B cell (primary cell): ENCODE measurements around the gene PES1. TPM values are rescaled to one million over a fixed set of nuclear protein-coding genes. Genes with fewer than 3 reads are reported as not detected.
A peak's percentile ranks its signal among the peaks of the same experiment; 100 is the strongest.

Source experiments
- ATAC-seq: fragments of 200-7000 bp; cut with Tn5 transposase; one replicate; pipeline ENCODE4 v1.10.0; 2021; ENCODE audit warnings: low read depth, mild to moderate bottlenecking, moderate number of reproducible peaks, moderate library complexity
- CTCF ChIA-PET: fragments of 350-600 bp; sonication (Branson Sonifier 250); formaldehyde crosslinking; loops from one replicate; lab custom pipeline; 2021; ENCODE audit warnings: antibody characterized with exemption, inconsistent platforms; lab: Charles Lee
- POLR2A ChIA-PET: fragments of 350-600 bp; sonication (Branson Sonifier 250); formaldehyde crosslinking; loops from one replicate; lab custom pipeline; 2021; ENCODE audit warnings: antibody characterized with exemption; lab: Charles Lee
- DNase-seq: peaks from one replicate; pipeline ENCODE4 v3.0.0; 2013
- H2AFZ ChIP-seq: 2 replicates; pipeline ENCODE4 v1.6.1; 2012; ENCODE audit warnings: mild to moderate bottlenecking, low read depth, low read length; ENCODE audit not compliant: insufficient read depth, poor library complexity, severe bottlenecking
- H3K27ac ChIP-seq, 2 donors: 1 replicate in 1 of 2; 2 replicates in 1 of 2; pipeline ENCODE4 v1.5.1; 2012 to 2013; ENCODE audit warnings: low read length in 2 of 2, mild to moderate bottlenecking in 2 of 2, moderate library complexity in 1 of 2
- H3K27me3 ChIP-seq, 4 experiments: fragments of 200-600 bp in 1 of 4; sonication (generic) in 1 of 4; replicated peaks in 1 of 4; 1 replicate in 2 of 4; 2 replicates in 2 of 4; pipeline versions ENCODE4 v1.6.1 to v1.7.0; 2013 to 2016; ENCODE audit warnings: low read length in 3 of 4, mild to moderate bottlenecking in 2 of 4, mixed read lengths in 1 of 4, moderate library complexity in 1 of 4; ENCODE audit not compliant: insufficient read depth in 4 of 4, control insufficient read depth in 3 of 4; ENCODE audit errors: control extremely low read depth in 1 of 4
- H3K36me3 ChIP-seq, 2 experiments: replicated peaks in 1 of 2; 1 replicate in 1 of 2; 2 replicates in 1 of 2; pipeline versions ENCODE4 v1.6.1 to v1.7.1; 2013; ENCODE audit warnings: low read length in 1 of 2; ENCODE audit not compliant: insufficient read depth in 2 of 2, control insufficient read depth in 1 of 2; ENCODE audit errors: control extremely low read depth in 1 of 2, extremely low read depth in 1 of 2
- H3K4me1 ChIP-seq, 2 donors: fragments of 200-600 bp in 1 of 2; sonication (generic) in 1 of 2; 1 replicate in 1 of 2; 2 replicates in 1 of 2; pipeline versions ENCODE4 v1.5.1 to v1.6.1; 2013 to 2017; ENCODE audit warnings: low read length in 2 of 2; ENCODE audit not compliant: control insufficient read depth in 2 of 2, insufficient read depth in 2 of 2
- H3K4me2 ChIP-seq: replicated peaks from 2 replicates; pipeline ENCODE3; 2012; ENCODE audit warnings: mild to moderate bottlenecking, low read depth, low read length; ENCODE audit not compliant: poor library complexity, severe bottlenecking
- H3K4me3 ChIP-seq, 5 experiments: fragments of 200-600 bp in 1 of 5; sonication (generic) in 1 of 5; 1 replicate in 3 of 5; 2 replicates in 2 of 5; pipeline versions ENCODE4 v1.5.1 to v1.7.0; 2011 to 2016; ENCODE audit warnings: low read length in 4 of 5, mild to moderate bottlenecking in 4 of 5, low read depth in 2 of 5, control low read depth in 1 of 5, moderate library complexity in 1 of 5; ENCODE audit not compliant: insufficient read depth in 1 of 5; ENCODE audit errors: control extremely low read depth in 1 of 5, extremely low read depth in 1 of 5
- H3K79me2 ChIP-seq: fragments of 200-600 bp; sonication (generic); one replicate; pipeline ENCODE4 v1.6.0; 2016; ENCODE audit warnings: low read length; ENCODE audit not compliant: control insufficient read depth, insufficient read depth
- H3K9ac ChIP-seq: fragments of 200-600 bp; sonication (generic); 2 replicates; pipeline ENCODE4 v1.6.1; 2017; ENCODE audit warnings: mild to moderate bottlenecking, low read length, moderate library complexity
- H3K9me3 ChIP-seq, 3 donors: one replicate each; pipeline versions ENCODE4 v1.6.1 to v1.7.1; 2013; ENCODE audit warnings: low read length in 2 of 3; ENCODE audit not compliant: control insufficient read depth in 2 of 3, insufficient read depth in 1 of 3; ENCODE audit errors: control extremely low read depth in 1 of 3
- H4K20me1 ChIP-seq: 2 replicates; pipeline ENCODE4 v1.6.0; 2012; ENCODE audit warnings: mild to moderate bottlenecking, low read length; ENCODE audit not compliant: insufficient read depth, control insufficient read depth, poor library complexity, severe bottlenecking
- H3K27ac Mint-ChIP-seq: one replicate; pipeline ENCODE4 v1.8.0; 2021; ENCODE audit warnings: mixed read lengths
- H3K27me3 Mint-ChIP-seq: one replicate; pipeline ENCODE4 v1.8.0; 2021; ENCODE audit warnings: mixed read lengths
- H3K4me1 Mint-ChIP-seq: one replicate; pipeline ENCODE4 v1.8.0; 2021; ENCODE audit warnings: mixed read lengths
- H3K4me3 Mint-ChIP-seq: one replicate; pipeline ENCODE4 v1.8.0; 2021; ENCODE audit warnings: mixed read lengths
- H3K9me3 Mint-ChIP-seq: one replicate; pipeline ENCODE4 v1.8.0; 2022; ENCODE audit warnings: mixed read lengths; ENCODE audit not compliant: insufficient read depth
- CTCF ChIP-seq: fragments of 200-600 bp; IDR thresholded peaks from one replicate; pipeline ENCODE4 v1.8.0; 2022; ENCODE audit warnings: antibody characterized with exemption, mild to moderate bottlenecking
- EZH2 ChIP-seq: IDR thresholded peaks from 2 replicates; pipeline ENCODE4 v1.6.1; 2012; ENCODE audit warnings: borderline replicate concordance, low read depth, mild to moderate bottlenecking, moderate library complexity, low read length; ENCODE audit not compliant: insufficient read depth, poor library complexity, severe bottlenecking
- WGBS: methylation state at CpG from one replicate; pipeline ENCODE4 v1.1.5; 2013; ENCODE audit warnings: missing lambda C conversion rate; ENCODE audit not compliant: insufficient coverage; 5-methylcytosine and 5-hydroxymethylcytosine counted together
- intact Hi-C: fragments of 100-400 bp; cut with micrococcal nuclease; formaldehyde crosslinking; loops from one replicate; pipeline ENCODE4 v1.10.0; 2022
- polyA plus RNA-seq: library from polyadenylated mRNA; depleted of rRNA; stranded (reverse); fragments of >200 nt; gene quantifications from 2 replicates; pipeline ENCODE4 v1.2.3, GENCODE V29; 2012
- total RNA-seq, 2 donors: library from RNA; stranded (reverse); fragments of 120-200 nt in 1 of 2; gene quantifications; 1 replicate in 1 of 2; 2 replicates in 1 of 2; pipeline versions ENCODE4 v1.2.3 to v1.2.4, GENCODE V29; 2013 to 2022

The PES1 gene
- total and polyA plus RNA-seq, 2 donors (not counting 1 experiment from before 2014, with no cell fraction given), result 38.1 to 75.2 TPM

- H2AFZ ChIP-seq, result peak within 1 kb of the TSS; percentile 85
- H3K27ac ChIP-seq, result no peak within 1 kb of the TSS
- H3K4me1 Mint-ChIP-seq, result peaks cover 29% of the 10 kb centered on the region
- ATAC-seq (peak; percentile 55), DNase-seq (peak; percentile 38)
- H3K4me3 ChIP-seq, result peak within 1 kb of the TSS; percentile 26 to 70 (median 59)
- WGBS, result 5% methylated on average over 16 of the region's 24 CpGs
- ChIA-PET CTCF (interaction anchor here (0.9 to 1.8 kb wide), 5 partner anchors 26 to 149 kb away, joined by 3 to 7 read pairs (median 3); no protein-coding TSS in a partner anchor), POLR2A (interaction anchor here (0.6 to 1.4 kb wide), 3 partner anchors 15 to 111 kb away, joined by 3 to 4 read pairs (median 3); partner anchors contain the start of genes PES1 and SLC35E4)
- no peaks in the 10 kb centered on the region for H3K27me3 ChIP-seq
- intact Hi-C loops, result loop anchor here (1.0 to 2.0 kb wide), 3 partner anchors 14 to 88 kb away; partner anchors contain the start of genes OSBP2 and SLC35E4
- H3K9me3 ChIP-seq, result no peaks in the 10 kb centered on the region
- TF ChIP-seq CTCF, result no peak
- no peak for TF ChIP-seq EZH2
- peak within 1 kb of the TSS; percentile 97 for H3K4me2 ChIP-seq
- no peaks in the 10 kb centered on the region for H3K79me2 ChIP-seq
- peaks cover 18 to 42% of the 10 kb centered on the region in 2 donors for H3K4me1 ChIP-seq
- no peaks in the 10 kb centered on the region for H3K9me3 Mint-ChIP-seq
- peak within 1 kb of the TSS; percentile 64 for H3K27ac Mint-ChIP-seq
- H3K9ac ChIP-seq, result peak within 1 kb of the TSS; percentile 70
- no peaks in the 10 kb centered on the region for H3K36me3 ChIP-seq
- H3K4me3 Mint-ChIP-seq, result peak within 1 kb of the TSS; percentile 90
- peaks cover 15% of the 10 kb centered on the region for H3K27me3 Mint-ChIP-seq
- H4K20me1 ChIP-seq, result no peaks in the 10 kb centered on the region
Measured at GRCh38 chr22:30606455-30607299, 15.0 kb upstream of the PES1 start, which contains the start of gene TCN2. TSS of gene TCN2 (plus strand) at chr22:30607174. CDS start at chr22:30607332, 158 bp downstream.
